ENCODE measurements around the gene TTYH3.

TTYH3 gene

GRCh38 chr7:2670720-2671391, 39.1 kb downstream of the TTYH3 start (continued):
- TF ChIP-seq ZBTB6 (tag by site-specific recombination; IDR thresholded peaks at IDR 0.05) (no peak), KLF9 (tag by site-specific recombination; IDR thresholded peaks at IDR 0.05; ENCODE audit: low read depth) (0 out of 2 replicates have a peak, but pooled peaks have one; percentile 11), KLF17 (tag by site-specific recombination; IDR thresholded peaks at IDR 0.05) (no peak), ZNF335 (tag by site-specific recombination; conservative IDR thresholded peaks at IDR 0.05) (no peak), ZNF18 (tag by site-specific recombination; IDR thresholded peaks at IDR 0.05) (no peak), ZNF510 (tag by site-specific recombination; IDR thresholded peaks at IDR 0.05; ENCODE audit: insufficient replicate concordance) (no peak), PBX3 (CRISPR knock-in tag; IDR thresholded peaks at IDR 0.05) (no peak), BCL11B (tag by site-specific recombination; IDR thresholded peaks at IDR 0.05; ENCODE audit: low read depth) (no peak), ZNF701 (tag by site-specific recombination; IDR thresholded peaks at IDR 0.05) (no peak), ZNF155 (tag by site-specific recombination; IDR thresholded peaks at IDR 0.05) (no peak), ZFP41 (tag by site-specific recombination; IDR thresholded peaks at IDR 0.05; ENCODE audit: borderline replicate concordance) (no peak), TRIM28 (IDR thresholded peaks at IDR 0.05; ENCODE audit: borderline replicate concordance, low read length) (peak; percentile 69; the same call in 1 of the 2 replicates), ZNF654 (tag by site-specific recombination; IDR thresholded peaks at IDR 0.05; ENCODE audit: low read depth) (peak; percentile 74), ZFP3 (tag by site-specific recombination; IDR thresholded peaks at IDR 0.05; ENCODE audit: low read depth) (no peak), ZNF398 (tag by site-specific recombination; IDR thresholded peaks at IDR 0.05) (no peak), ZNF324 (tag by site-specific recombination; IDR thresholded peaks at IDR 0.05) (no peak), ZNF544 (tag by site-specific recombination; IDR thresholded peaks at IDR 0.05) (no peak), ZNF677 (tag by site-specific recombination; IDR thresholded peaks at IDR 0.05) (no peak), HOXC10 (CRISPR knock-in tag; IDR thresholded peaks at IDR 0.05) (no peak), ZNF148 (tag by site-specific recombination; IDR thresholded peaks at IDR 0.05; ENCODE audit: borderline replicate concordance) (no peak), ZNF473 (tag by site-specific recombination; IDR thresholded peaks at IDR 0.05) (no peak), ZNF366 (tag by site-specific recombination; conservative IDR thresholded peaks at IDR 0.05) (peak; percentile 57), ZNF24 (tag by site-specific recombination; IDR thresholded peaks at IDR 0.05) (no peak), MYNN (tag by site-specific recombination; IDR thresholded peaks at IDR 0.05; ENCODE audit: borderline replicate concordance) (no peak), GLIS2 (tag by site-specific recombination; IDR thresholded peaks at IDR 0.05) (no peak), ZNF2 (tag by site-specific recombination; IDR thresholded peaks at IDR 0.05) (0 out of 2 replicates have a peak, but pooled peaks have one; percentile 27), ZBTB20 (tag by site-specific recombination; IDR thresholded peaks at IDR 0.05) (peak; percentile 56; the same call in 1 of the 2 replicates), ZNF266 (tag by site-specific recombination; IDR thresholded peaks at IDR 0.05; ENCODE audit: low read depth) (no peak), ZNF670 (tag by site-specific recombination; IDR thresholded peaks at IDR 0.05; ENCODE audit: low read depth) (no peak), ZNF585B (tag by site-specific recombination; IDR thresholded peaks at IDR 0.05) (no peak)

All from HEK293 (cell line).